Astrocyte (in vitro differentiated cells and primary cell): Measurements from ENCODE around the gene CPA5. TPM values are rescaled to one million over a fixed set of nuclear protein-coding genes. Genes with fewer than 3 reads are reported as not detected.

Source experiments
- DNase-seq: peaks from one replicate; pipeline ENCODE4 v3.0.0-alpha.2; 2010; ENCODE audit warnings: low read depth
- FAIRE-seq: peaks from 2 replicates; lab custom pipeline; 2011; peaks lifted over from hg19 to GRCh38; lab: Jason Lieb, UNC
- H2AFZ ChIP-seq: 2 replicates; pipeline ENCODE4 v1.6.0; 2012; ENCODE audit warnings: low read depth, low read length, inconsistent platforms
- H3K27ac ChIP-seq: 2 replicates; pipeline ENCODE4 v1.5.1; 2011; ENCODE audit warnings: low read depth, low read length, inconsistent platforms
- H3K27me3 ChIP-seq: 2 replicates; pipeline ENCODE4 v1.6.0; 2011; ENCODE audit warnings: low read length, inconsistent platforms; ENCODE audit not compliant: insufficient read depth
- H3K36me3 ChIP-seq: 2 replicates; pipeline ENCODE4 v1.5.1; 2011; ENCODE audit warnings: low read length, inconsistent platforms; ENCODE audit not compliant: insufficient read depth
- H3K4me1 ChIP-seq: 2 replicates; pipeline ENCODE4 v1.5.1; 2011; ENCODE audit warnings: low read length, inconsistent platforms; ENCODE audit not compliant: insufficient read depth
- H3K4me2 ChIP-seq: 2 replicates; pipeline ENCODE4 v1.6.0; 2012; ENCODE audit warnings: low read length, inconsistent platforms
- H3K4me3 ChIP-seq: 2 replicates; pipeline ENCODE4 v1.5.1; 2011; ENCODE audit warnings: low read depth, mild to moderate bottlenecking, low read length, inconsistent platforms; ENCODE audit not compliant: insufficient read depth
- H3K79me2 ChIP-seq: 2 replicates; pipeline ENCODE4 v1.6.0; 2012; ENCODE audit warnings: mild to moderate bottlenecking, low read length, inconsistent platforms; ENCODE audit not compliant: insufficient read depth
- H3K9ac ChIP-seq: 2 replicates; pipeline ENCODE4 v1.6.0; 2012; ENCODE audit warnings: mild to moderate bottlenecking, low read length, inconsistent platforms
- H3K9me3 ChIP-seq: 2 replicates; pipeline ENCODE4 v1.5.1; 2012; ENCODE audit warnings: low read depth, mild to moderate bottlenecking, low read length, inconsistent platforms; ENCODE audit not compliant: insufficient read depth
- H4K20me1 ChIP-seq: 2 replicates; pipeline ENCODE4 v1.6.0; 2012; ENCODE audit warnings: low read length, inconsistent platforms; ENCODE audit not compliant: insufficient read depth
- H3K27ac Mint-ChIP-seq: one replicate; pipeline ENCODE4 v1.8.0; 2021; ENCODE audit warnings: mild to moderate bottlenecking, mixed read lengths; ENCODE audit not compliant: unreplicated experiment
- H3K27me3 Mint-ChIP-seq: one replicate; pipeline ENCODE4 v1.8.0; 2021; ENCODE audit warnings: low read depth, mixed read lengths; ENCODE audit not compliant: unreplicated experiment
- H3K36me3 Mint-ChIP-seq: one replicate; pipeline ENCODE4 v1.8.0; 2021; ENCODE audit warnings: low read depth, mixed read lengths; ENCODE audit not compliant: unreplicated experiment
- H3K4me1 Mint-ChIP-seq: one replicate; pipeline ENCODE4 v1.8.0; 2021; ENCODE audit warnings: low read depth, mixed read lengths; ENCODE audit not compliant: unreplicated experiment
- H3K4me3 Mint-ChIP-seq: one replicate; pipeline ENCODE4 v1.8.0; 2021; ENCODE audit warnings: mild to moderate bottlenecking, moderate library complexity, mixed read lengths; ENCODE audit not compliant: unreplicated experiment
- H3K9me3 Mint-ChIP-seq: one replicate; pipeline ENCODE4 v1.8.0; 2021; ENCODE audit warnings: mild to moderate bottlenecking, mixed read lengths; ENCODE audit not compliant: unreplicated experiment
- CTCF ChIP-seq: IDR thresholded peaks from 2 replicates; pipeline ENCODE4 v1.5.1; 2011; ENCODE audit warnings: low read depth, mild to moderate bottlenecking, inconsistent platforms, low read length, moderate library complexity; ENCODE audit not compliant: insufficient read depth
- EZH2 ChIP-seq: IDR thresholded peaks from 2 replicates; pipeline ENCODE4 v1.6.1; 2012; ENCODE audit warnings: mild to moderate bottlenecking, low read length, inconsistent platforms; ENCODE audit not compliant: insufficient read depth
- total RNA-seq: library from RNA; stranded (reverse); gene quantifications from 2 replicates; pipeline ENCODE4 v1.2.1, GENCODE V29; 2021

CPA5 gene
- total RNA-seq, 1 donor from 2014 or later = not detected

GRCh38 chr7:130349911-130350782 is 5.5 kb downstream of the CPA5 start:
- Mint-ChIP-seq H3K9me3 (no peaks in the 10 kb centered on the region), H3K4me1 (peaks cover 40% of the 10 kb centered on the region), H3K36me3 (no peaks in the 10 kb centered on the region), H3K27me3 (peaks cover 8% of the 10 kb centered on the region), H3K27ac (no peak overlapping the region), H3K4me3 (no peak overlapping the region)
- no peak for FAIRE-seq
- no peak for TF ChIP-seq CTCF
- no peak for TF ChIP-seq EZH2
- Histone ChIP-seq H3K9ac (no peak overlapping the region), H4K20me1 (no peaks in the 10 kb centered on the region), H2AFZ (peak overlapping the region; percentile 6), H3K9me3 (no peaks in the 10 kb centered on the region), H3K27me3 (no peaks in the 10 kb centered on the region), H3K27ac (no peak overlapping the region), H3K4me2 (no peak overlapping the region), H3K4me1 (peaks cover 23% of the 10 kb centered on the region), H3K79me2 (no peaks in the 10 kb centered on the region), H3K4me3 (no peak overlapping the region), H3K36me3 (no peaks in the 10 kb centered on the region)
- no peak for DNase-seq

GRCh38 chr7:130350945-130351790 is 6.6 kb downstream of the CPA5 start:
- no peak overlapping the region for H3K4me3 Mint-ChIP-seq
- no peak overlapping the region for H3K27ac ChIP-seq

More at GRCh38 chr7:130350945-130351790, 6.6 kb downstream of the CPA5 start:
- H3K27me3 Mint-ChIP-seq = peaks cover 8% of the 10 kb centered on the region
- Histone ChIP-seq H3K4me1 (peaks cover 31% of the 10 kb centered on the region), H3K9ac (no peak overlapping the region), H3K79me2 (no peaks in the 10 kb centered on the region), H4K20me1 (no peaks in the 10 kb centered on the region), H2AFZ (peak overlapping the region; percentile 13), H3K9me3 (no peaks in the 10 kb centered on the region), H3K36me3 (no peaks in the 10 kb centered on the region), H3K4me3 (no peak overlapping the region), H3K27me3 (no peaks in the 10 kb centered on the region), H3K4me2 (peak overlapping the region; percentile 90)
- H3K27ac Mint-ChIP-seq = peak overlapping the region; percentile 70
- no peaks in the 10 kb centered on the region for H3K9me3 Mint-ChIP-seq
- FAIRE-seq = no peak
- peaks cover 44% of the 10 kb centered on the region for H3K4me1 Mint-ChIP-seq
- H3K36me3 Mint-ChIP-seq = no peaks in the 10 kb centered on the region
- no peak for DNase-seq
- TF ChIP-seq EZH2 (no peak), CTCF (no peak)
